Adrenal gland (tissue), 5 donors: ENCODE measurements around the gene SEPTIN12.

ENCODE experiments used
- POLR2A ChIP-seq, 2 donors: fragments of 450-650 bp; IDR thresholded peaks; one replicate each; pipeline ENCODE4 v1.6.1; 2017; ENCODE audit warnings: antibody characterized with exemption in 2 of 2, mild to moderate bottlenecking in 2 of 2, moderate library complexity in 1 of 2
- TF ChIP-seq, protein P1 (sequence below), 6 experiments: fragments of 450-650 bp in 4 of 6; fragments of 200-600 bp in 2 of 6; sonication (generic) in 1 of 6; IDR thresholded peaks; 1 replicate in 5 of 6; 2 replicates in 1 of 6; pipeline versions ENCODE4 v1.5.1 to v1.8.0; 2016 to 2021; ENCODE audit warnings: antibody characterized with exemption in 6 of 6, mild to moderate bottlenecking in 2 of 6, moderate library complexity in 1 of 6
- donor health status: DM: no; HTN: no; CAD: no.

DNA sequence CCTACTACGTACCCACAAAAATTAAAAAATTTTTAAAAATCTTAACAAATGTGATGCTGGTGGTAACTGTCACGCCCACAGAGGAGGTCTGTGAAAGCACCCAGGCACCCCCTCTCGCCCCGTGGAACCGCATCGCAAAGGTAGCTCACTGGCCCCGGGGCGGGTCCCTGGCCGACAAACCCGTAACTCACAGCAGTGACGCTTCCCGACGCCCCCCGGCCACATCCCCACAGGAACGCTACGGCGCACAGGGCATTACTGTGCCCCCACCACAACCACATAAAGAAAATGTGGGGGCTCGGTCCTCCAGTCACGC lies 54.4 kb downstream of the SEPTIN12 start:
- TF ChIP-seq, protein P1, sequence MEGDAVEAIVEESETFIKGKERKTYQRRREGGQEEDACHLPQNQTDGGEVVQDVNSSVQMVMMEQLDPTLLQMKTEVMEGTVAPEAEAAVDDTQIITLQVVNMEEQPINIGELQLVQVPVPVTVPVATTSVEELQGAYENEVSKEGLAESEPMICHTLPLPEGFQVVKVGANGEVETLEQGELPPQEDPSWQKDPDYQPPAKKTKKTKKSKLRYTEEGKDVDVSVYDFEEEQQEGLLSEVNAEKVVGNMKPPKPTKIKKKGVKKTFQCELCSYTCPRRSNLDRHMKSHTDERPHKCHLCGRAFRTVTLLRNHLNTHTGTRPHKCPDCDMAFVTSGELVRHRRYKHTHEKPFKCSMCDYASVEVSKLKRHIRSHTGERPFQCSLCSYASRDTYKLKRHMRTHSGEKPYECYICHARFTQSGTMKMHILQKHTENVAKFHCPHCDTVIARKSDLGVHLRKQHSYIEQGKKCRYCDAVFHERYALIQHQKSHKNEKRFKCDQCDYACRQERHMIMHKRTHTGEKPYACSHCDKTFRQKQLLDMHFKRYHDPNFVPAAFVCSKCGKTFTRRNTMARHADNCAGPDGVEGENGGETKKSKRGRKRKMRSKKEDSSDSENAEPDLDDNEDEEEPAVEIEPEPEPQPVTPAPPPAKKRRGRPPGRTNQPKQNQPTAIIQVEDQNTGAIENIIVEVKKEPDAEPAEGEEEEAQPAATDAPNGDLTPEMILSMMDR (IDR thresholded peaks at IDR 0.05), result no peak
- no peak for TF ChIP-seq POLR2A (IDR thresholded peaks at IDR 0.05)
